HG03196 (cell line): ENCODE data around the gene CPT1B.
"Not testable (repeated sequence)": the region's sequence is repeated elsewhere in the genome, so short reads cannot be mapped to it uniquely, and the experiment has no call there.

Experiments used
- ATAC-seq: cut with Tn5 transposase; IDR thresholded peaks from one replicate; pipeline ENCODE4 v1.9.1; 2021; ENCODE audit not compliant: unreplicated experiment

The CPT1B gene

DNA sequence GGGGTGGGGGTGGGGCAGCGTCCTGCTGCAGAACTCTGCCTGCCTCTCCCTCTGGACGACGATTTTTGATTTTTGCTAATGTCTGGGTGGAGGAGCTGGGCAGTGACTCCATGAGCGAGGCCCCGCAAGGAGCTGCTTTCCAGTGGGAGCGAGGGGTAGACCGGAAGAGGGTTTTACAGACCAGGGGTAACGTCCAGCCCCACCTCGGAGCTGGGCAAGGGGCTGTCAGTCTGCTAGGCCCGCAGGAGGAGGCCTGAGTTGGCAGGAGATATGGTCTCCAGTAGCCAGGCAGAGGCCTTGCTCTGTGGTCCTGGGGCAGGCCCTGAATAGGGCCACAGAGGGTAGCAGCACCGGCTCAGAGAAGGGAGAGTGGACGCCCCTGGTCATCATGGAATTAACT, 31.4 kb upstream of the CPT1B start:
- ATAC-seq, result no peak

DNA sequence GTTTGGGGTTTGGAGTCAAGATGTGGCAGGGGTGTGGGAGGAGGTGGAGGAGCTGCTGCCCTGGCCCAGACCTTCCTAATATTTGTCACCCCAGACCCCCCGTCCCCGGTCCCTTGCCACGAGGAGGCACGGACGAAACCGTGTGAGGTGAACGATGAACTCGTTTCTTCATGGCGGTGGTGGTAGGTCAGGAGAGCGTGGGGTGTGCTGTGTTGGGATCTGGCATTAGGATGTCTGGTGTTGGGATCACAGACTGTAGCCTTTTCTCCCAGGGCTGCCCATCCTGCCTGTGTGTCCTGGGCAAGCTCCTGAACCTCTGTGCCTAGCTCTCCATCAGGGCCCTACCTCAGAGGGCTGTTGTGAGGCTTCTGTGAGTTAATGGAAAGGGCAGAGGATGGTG, 30.8 kb upstream of the CPT1B start:
- no peak for ATAC-seq

DNA sequence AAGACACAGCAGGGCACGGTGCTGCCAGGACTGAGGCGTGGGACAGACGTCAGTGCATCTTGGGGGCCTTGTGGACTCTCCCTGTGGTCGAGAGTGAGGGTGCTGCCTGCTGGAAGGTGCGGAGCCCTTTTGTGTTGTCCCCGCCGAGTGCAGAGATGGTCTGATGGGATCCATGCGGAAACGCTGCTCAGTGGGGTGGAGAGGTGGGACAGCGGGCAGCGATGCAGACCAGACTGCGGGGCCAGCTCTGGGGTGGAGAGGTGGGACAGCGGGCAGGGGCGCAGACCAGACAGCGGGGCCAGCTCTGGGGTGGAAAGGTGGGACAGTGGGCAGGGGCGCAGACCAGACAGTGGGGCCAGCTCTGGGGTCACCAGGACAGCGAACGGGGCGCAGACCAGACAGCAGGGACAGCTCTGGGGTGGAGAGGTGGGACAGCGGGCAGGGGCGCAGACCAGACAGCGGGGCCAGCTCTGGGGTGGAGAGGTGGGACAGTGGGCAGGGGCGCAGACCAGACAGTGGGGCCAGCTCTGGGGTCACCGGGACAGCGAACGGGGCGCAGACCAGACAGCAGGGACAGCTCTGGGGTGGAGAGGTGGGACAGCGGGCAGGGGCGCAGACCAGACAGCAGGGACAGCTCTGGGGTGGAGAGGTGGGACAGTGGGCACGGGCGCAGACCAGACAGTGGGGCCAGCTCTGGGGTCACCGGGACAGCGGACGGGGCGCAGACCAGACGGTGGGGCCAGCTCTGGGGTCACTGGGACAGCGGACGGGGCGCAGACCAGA, 30.0 kb upstream of the CPT1B start:
- ATAC-seq, result not testable (repeated sequence)

DNA sequence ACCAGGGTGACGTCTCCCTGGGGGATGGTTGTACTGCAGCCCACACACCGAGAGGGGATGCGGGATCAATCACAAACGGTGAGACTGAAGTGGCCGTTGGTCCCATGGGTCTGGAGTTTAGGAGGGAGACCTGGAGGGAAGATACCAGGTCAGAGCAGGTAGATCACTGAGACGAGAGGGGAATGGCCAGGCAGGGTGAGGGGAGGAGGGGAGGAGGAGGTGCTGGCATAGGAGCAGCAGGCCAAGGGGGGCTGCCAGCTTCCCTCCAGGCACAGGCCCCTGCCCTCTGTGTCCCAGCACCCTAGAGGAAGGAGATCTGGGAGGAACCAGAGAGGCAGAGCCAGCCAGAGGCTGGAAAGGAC, 29.4 kb upstream of the CPT1B start:
- ATAC-seq, result no peak

GRCh38 chr22:50606946-50607658, 28.9 kb upstream of the CPT1B start:
- no peak for ATAC-seq

GRCh38 chr22:50606165-50606945, 28.1 kb upstream of the CPT1B start:
- no peak for ATAC-seq

DNA sequence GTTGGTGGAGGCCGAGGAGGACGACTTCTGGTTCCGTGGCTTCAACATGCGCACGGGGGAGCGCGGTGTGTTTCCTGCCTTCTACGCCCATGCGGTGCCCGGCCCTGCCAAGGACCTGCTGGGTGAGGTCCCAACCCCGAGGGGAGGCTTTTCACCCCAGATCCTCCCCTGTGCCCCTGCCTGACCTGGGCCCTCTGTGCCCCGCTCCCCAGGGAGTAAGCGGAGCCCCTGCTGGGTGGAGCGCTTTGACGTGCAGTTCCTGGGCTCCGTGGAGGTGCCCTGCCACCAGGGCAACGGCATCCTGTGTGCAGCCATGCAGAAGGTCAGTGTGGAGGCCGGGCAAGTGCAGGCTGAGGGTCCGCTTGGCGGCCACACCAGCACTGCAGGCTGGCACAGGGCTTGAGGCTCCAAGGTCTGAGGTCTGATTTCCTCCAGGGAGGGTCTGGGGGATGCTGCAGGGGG, 27.4 kb upstream of the CPT1B start:
- no peak for ATAC-seq

GRCh38 chr22:50605002-50605612, 26.9 kb upstream of the CPT1B start:
- ATAC-seq, result no peak

- no peak for ATAC-seq
Observed at GRCh38 chr22:50604256-50605001, 26.2 kb upstream of the CPT1B start.

DNA sequence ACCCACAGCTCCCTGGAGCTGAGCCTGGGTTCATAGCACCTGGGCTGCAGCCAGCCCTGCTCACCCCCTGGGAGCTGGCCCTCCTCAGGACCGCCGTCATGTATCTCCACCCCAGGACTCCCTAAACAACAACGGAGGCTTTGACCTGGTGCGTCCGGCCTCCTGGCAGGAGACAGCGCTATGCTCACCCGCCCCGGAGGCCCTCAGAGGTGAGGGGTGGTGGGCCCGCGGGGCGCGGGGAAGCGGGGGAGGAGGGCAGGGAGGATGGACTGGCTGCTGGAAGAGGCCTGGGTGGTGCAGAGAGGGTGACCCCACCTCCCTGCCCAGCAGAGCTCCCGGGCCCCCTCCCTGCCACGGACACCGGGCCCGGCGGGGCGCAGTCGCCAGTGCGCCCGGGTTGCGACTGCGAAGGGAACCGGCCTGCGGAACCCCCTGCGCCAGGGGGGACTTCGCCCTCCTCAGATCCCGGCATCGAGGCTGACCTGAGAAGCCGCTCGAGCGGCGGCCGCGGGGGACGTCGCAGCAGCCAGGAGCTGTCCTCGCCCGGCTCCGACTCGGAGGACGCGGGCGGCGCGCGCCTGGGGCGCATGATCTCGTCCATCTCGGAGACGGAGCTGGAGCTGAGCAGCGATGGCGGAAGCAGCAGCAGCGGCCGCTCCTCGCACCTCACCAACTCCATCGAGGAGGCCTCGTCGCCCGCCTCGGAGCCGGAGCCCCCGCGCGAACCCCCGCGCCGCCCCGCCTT, 25.5 kb upstream of the CPT1B start:
- ATAC-seq, result no peak

- no peak for ATAC-seq
Observed at GRCh38 chr22:50602338-50602700, 24.1 kb upstream of the CPT1B start.

- no peak for ATAC-seq
Observed at GRCh38 chr22:50601669-50602337, 23.6 kb upstream of the CPT1B start.

GRCh38 chr22:50600967-50601668, 22.9 kb upstream of the CPT1B start:
- ATAC-seq, result no peak

DNA sequence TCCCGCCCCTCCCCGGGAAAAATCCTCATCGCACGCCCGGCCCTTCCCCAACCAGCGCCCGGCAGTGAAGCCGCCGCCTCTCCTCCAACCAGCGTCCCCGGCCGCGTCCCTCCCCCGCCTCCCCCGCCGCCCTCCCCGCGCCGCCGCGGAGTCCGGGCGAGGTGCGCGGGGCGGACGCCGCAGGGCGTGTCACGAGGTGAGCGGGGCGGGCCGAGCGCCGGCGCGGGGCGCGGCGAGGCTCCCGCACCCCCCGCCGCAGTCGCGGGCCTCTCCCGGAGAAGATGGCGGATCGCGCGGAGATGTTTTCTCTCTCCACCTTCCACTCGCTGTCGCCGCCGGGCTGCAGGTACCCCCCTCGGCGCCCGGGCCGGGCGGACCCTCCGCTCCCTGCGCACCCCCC, 22.3 kb upstream of the CPT1B start, which contains the start of gene MAPK8IP2:
TSS of gene MAPK8IP2 (plus strand) at position 256 of the 400 bp plus-strand sequence. CDS start at position 282, 26 bp downstream.
- ATAC-seq, result no peak

- no peak for ATAC-seq
Observed at GRCh38 chr22:50599816-50600455, 21.7 kb upstream of the CPT1B start.

- ATAC-seq, result no peak
Observed at GRCh38 chr22:50597097-50597496, 18.9 kb upstream of the CPT1B start.

DNA sequence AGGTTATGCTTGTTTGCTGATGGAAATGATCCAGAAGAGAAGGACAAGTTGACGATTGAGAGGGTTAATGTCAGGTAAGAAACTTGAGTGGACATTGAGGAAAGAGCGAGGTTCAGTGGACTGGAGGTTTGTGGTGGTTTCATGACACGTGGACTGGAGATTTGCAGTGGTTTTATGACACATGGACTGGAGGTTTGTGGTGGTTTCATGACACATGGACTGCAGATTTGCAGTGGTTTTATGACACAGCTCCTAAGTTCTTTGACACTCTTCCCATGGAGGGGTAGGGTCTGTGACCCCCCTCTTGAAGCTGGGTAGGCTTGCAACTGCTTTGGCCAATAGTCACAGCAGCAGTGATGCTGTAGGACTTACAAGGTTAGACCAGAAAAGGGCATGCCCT, 17.0 kb upstream of the CPT1B start:
- ATAC-seq, result no peak

GRCh38 chr22:50587407-50587806, 9.2 kb upstream of the CPT1B start:
- no peak for ATAC-seq
